Measurements from ENCODE around the gene RBM5. TPM values are rescaled to one million over a fixed set of nuclear protein-coding genes. Genes with fewer than 3 reads are reported as not detected.

The RBM5 gene
- 100 to 1,000 TPM; 151 to 222 TPM for total RNA-seq
- 100 to 1,000 TPM in 1 of 2 donors, 10 to 100 TPM in 1; 21.0 to 164 TPM for polyA plus RNA-seq
- long read RNA-seq, donor 1, transcript RBM5-201 (25 exons, 3,188 nt): minor isoform, 9 of 74 reads
- long read RNA-seq, donor 1, transcript RBM5-214 (5 exons, 2,716 nt): major isoform, 11 of 74 reads
- long read RNA-seq, donor 1, partial matches to known transcripts: 26 of 74 reads
- long read RNA-seq, donor 1, other reads (novel, unspliced or antisense): 28 of 74 reads
- long read RNA-seq, donor 2, transcript RBM5-214 (5 exons, 2,716 nt): minor isoform, 7 of 66 reads
- long read RNA-seq, donor 2, transcript RBM5-201 (25 exons, 3,188 nt): major isoform, 14 of 66 reads
- long read RNA-seq, donor 2, partial matches to known transcripts: 20 of 66 reads
- long read RNA-seq, donor 2, other reads (novel, unspliced or antisense): 25 of 66 reads

GRCh38 chr3:50088725-50089608 is at the start of gene RBM5:
Gene RBM5 (plus strand): TSS chr3:50088919. CDS start chr3:50090435, 1,516 bp downstream.
- intact Hi-C loops (cut with DNase I): no loop called here
- WGBS, 2 donors: 0% methylated on average over 61 of the region's 61 CpGs

GRCh38 chr3:50044976-50045375 is 43.7 kb upstream of the RBM5 start:
- DNase-seq: no peak
- Histone ChIP-seq H3K27me3 (ENCODE audit: control insufficient read depth in 1 of 2, insufficient read depth in 2 of 2, low read length in 1 of 2) (no peaks in the 10 kb centered on the region), H3K4me1 (ENCODE audit: control insufficient read depth in 1 of 2, insufficient read depth in 2 of 2, low read length in 2 of 2) (no peaks in the 10 kb centered on the region), H3K4me3 (ENCODE audit: low read length in 2 of 2) (no peak overlapping the region), H3K36me3 (ENCODE audit: control insufficient read depth in 1 of 2, insufficient read depth in 2 of 2, low read length in 1 of 2) (no peaks in the 10 kb centered on the region), H3K9me3 (ENCODE audit: control insufficient read depth, low read length) (no peaks in the 10 kb centered on the region), H3K27ac (ENCODE audit: low read depth in 1 of 2, low read length in 2 of 2) (no peak overlapping the region)
- intact Hi-C loops (cut with DNase I): no loop called here
- no peak for ATAC-seq (ENCODE audit: low FRiP score)
- WGBS, 2 donors: 89% methylated on average over 1 of the region's 1 CpG

More at GRCh38 chr3:50088725-50089608, at the start of gene RBM5:
- H3K4me1 ChIP-seq (ENCODE audit: control insufficient read depth in 1 of 2, insufficient read depth in 2 of 2, low read length in 2 of 2): peaks cover 5 to 8% of the 10 kb centered on the region in 2 donors
- ATAC-seq (ENCODE audit: low FRiP score) (peak; percentile 99), DNase-seq (peak; percentile 97)
- peak within 1 kb of the TSS; percentile 71 to 95 for H3K27ac ChIP-seq (ENCODE audit: low read depth in 1 of 2, low read length in 2 of 2)
- H3K4me3 ChIP-seq (ENCODE audit: low read length in 2 of 2): peak within 1 kb of the TSS; percentile 78 to 88
- H3K36me3 ChIP-seq (ENCODE audit: control insufficient read depth in 1 of 2, insufficient read depth in 2 of 2, low read length in 1 of 2): peaks cover 4% of the 10 kb centered on the region in 2 donors
- no peaks in the 10 kb centered on the region for H3K27me3 ChIP-seq (ENCODE audit: control insufficient read depth in 1 of 2, insufficient read depth in 2 of 2, low read length in 1 of 2)
- H3K9me3 ChIP-seq (ENCODE audit: control insufficient read depth, low read length): no peaks in the 10 kb centered on the region

- peaks cover 0 to 1% of the 10 kb centered on the region in 2 donors for H3K36me3 ChIP-seq (ENCODE audit: control insufficient read depth in 1 of 2, insufficient read depth in 2 of 2, low read length in 1 of 2)
- H3K9me3 ChIP-seq (ENCODE audit: control insufficient read depth, low read length): no peaks in the 10 kb centered on the region
- H3K4me1 ChIP-seq (ENCODE audit: control insufficient read depth in 1 of 2, insufficient read depth in 2 of 2, low read length in 2 of 2): no peaks in the 10 kb centered on the region
- WGBS, 2 donors: 92 to 94% methylated on average over 4 of the region's 4 CpGs
- ATAC-seq (ENCODE audit: low FRiP score) (no peak), DNase-seq (no peak)
- H3K4me3 ChIP-seq (ENCODE audit: low read length in 2 of 2): no peak overlapping the region
- no peaks in the 10 kb centered on the region for H3K27me3 ChIP-seq (ENCODE audit: control insufficient read depth in 1 of 2, insufficient read depth in 2 of 2, low read length in 1 of 2)
- intact Hi-C loops (cut with DNase I): no loop called here
- H3K27ac ChIP-seq (ENCODE audit: low read depth in 1 of 2, low read length in 2 of 2): no peak overlapping the region
Measured at GRCh38 chr3:50047426-50047825, 41.3 kb upstream of the RBM5 start.

GRCh38 chr3:50050361-50050760 is 38.4 kb upstream of the RBM5 start:
- H3K9me3 ChIP-seq (ENCODE audit: control insufficient read depth, low read length): no peaks in the 10 kb centered on the region
- no peaks in the 10 kb centered on the region for H3K27me3 ChIP-seq (ENCODE audit: control insufficient read depth in 1 of 2, insufficient read depth in 2 of 2, low read length in 1 of 2)
- no peak overlapping the region for H3K27ac ChIP-seq (ENCODE audit: low read depth in 1 of 2, low read length in 2 of 2)
- ATAC-seq (ENCODE audit: low FRiP score): no peak
- no peaks in the 10 kb centered on the region for H3K4me1 ChIP-seq (ENCODE audit: control insufficient read depth in 1 of 2, insufficient read depth in 2 of 2, low read length in 2 of 2)
- DNase-seq: no peak
- intact Hi-C loops (cut with DNase I): no loop called here
- no peak overlapping the region for H3K4me3 ChIP-seq (ENCODE audit: low read length in 2 of 2)
- H3K36me3 ChIP-seq (ENCODE audit: control insufficient read depth in 1 of 2, insufficient read depth in 2 of 2, low read length in 1 of 2): peaks cover 2 to 4% of the 10 kb centered on the region in 2 donors

GRCh38 chr3:50057756-50058155 is 31.0 kb upstream of the RBM5 start:
- DNase-seq (no peak), ATAC-seq (ENCODE audit: low FRiP score) (no peak)
- 95 to 96% methylated on average over 6 of the region's 6 CpGs for WGBS, 2 donors
- Histone ChIP-seq H3K4me3 (ENCODE audit: low read length in 2 of 2) (no peak overlapping the region), H3K27ac (ENCODE audit: low read depth in 1 of 2, low read length in 2 of 2) (no peak overlapping the region), H3K4me1 (ENCODE audit: control insufficient read depth in 1 of 2, insufficient read depth in 2 of 2, low read length in 2 of 2) (no peaks in the 10 kb centered on the region), H3K36me3 (ENCODE audit: control insufficient read depth in 1 of 2, insufficient read depth in 2 of 2, low read length in 1 of 2) (peaks cover 11 to 15% of the 10 kb centered on the region in 2 donors), H3K9me3 (ENCODE audit: control insufficient read depth, low read length) (no peaks in the 10 kb centered on the region), H3K27me3 (ENCODE audit: control insufficient read depth in 1 of 2, insufficient read depth in 2 of 2, low read length in 1 of 2) (no peaks in the 10 kb centered on the region)
- intact Hi-C loops (cut with DNase I): no loop called here

GRCh38 chr3:50068134-50068533 is 20.6 kb upstream of the RBM5 start:
- ATAC-seq (ENCODE audit: low FRiP score) (no peak), DNase-seq (no peak)
- no peaks in the 10 kb centered on the region for H3K9me3 ChIP-seq (ENCODE audit: control insufficient read depth, low read length)
- WGBS, 2 donors: 64 to 73% methylated on average over 2 of the region's 2 CpGs
- no peaks in the 10 kb centered on the region for H3K27me3 ChIP-seq (ENCODE audit: control insufficient read depth in 1 of 2, insufficient read depth in 2 of 2, low read length in 1 of 2)
- H3K4me1 ChIP-seq (ENCODE audit: control insufficient read depth in 1 of 2, insufficient read depth in 2 of 2, low read length in 2 of 2): no peaks in the 10 kb centered on the region
- no peak overlapping the region for H3K4me3 ChIP-seq (ENCODE audit: low read length in 2 of 2)
- intact Hi-C loops (cut with DNase I): no loop called here
- no peak overlapping the region for H3K27ac ChIP-seq (ENCODE audit: low read depth in 1 of 2, low read length in 2 of 2)
- peaks cover 4 to 8% of the 10 kb centered on the region in 2 donors for H3K36me3 ChIP-seq (ENCODE audit: control insufficient read depth in 1 of 2, insufficient read depth in 2 of 2, low read length in 1 of 2)

GRCh38 chr3:50078091-50078490 is 10.6 kb upstream of the RBM5 start:
- 94 to 99% methylated on average over 1 of the region's 1 CpG for WGBS, 2 donors
- H3K9me3 ChIP-seq (ENCODE audit: control insufficient read depth, low read length): no peaks in the 10 kb centered on the region
- H3K4me3 ChIP-seq (ENCODE audit: low read length in 2 of 2): no peak overlapping the region
- intact Hi-C loops (cut with DNase I): no loop called here
- no peak for ATAC-seq (ENCODE audit: low FRiP score)
- H3K36me3 ChIP-seq (ENCODE audit: control insufficient read depth in 1 of 2, insufficient read depth in 2 of 2, low read length in 1 of 2): peaks cover 2 to 4% of the 10 kb centered on the region in 2 donors
- H3K27me3 ChIP-seq (ENCODE audit: control insufficient read depth in 1 of 2, insufficient read depth in 2 of 2, low read length in 1 of 2): no peaks in the 10 kb centered on the region
- H3K4me1 ChIP-seq (ENCODE audit: control insufficient read depth in 1 of 2, insufficient read depth in 2 of 2, low read length in 2 of 2): no peaks in the 10 kb centered on the region
- no peak overlapping the region for H3K27ac ChIP-seq (ENCODE audit: low read depth in 1 of 2, low read length in 2 of 2)
- no peak for DNase-seq

GRCh38 chr3:50078622-50079021 is 10.1 kb upstream of the RBM5 start:
- no peaks in the 10 kb centered on the region for H3K9me3 ChIP-seq (ENCODE audit: control insufficient read depth, low read length)
- H3K27me3 ChIP-seq (ENCODE audit: control insufficient read depth in 1 of 2, insufficient read depth in 2 of 2, low read length in 1 of 2): no peaks in the 10 kb centered on the region
- peaks cover 2 to 4% of the 10 kb centered on the region in 2 donors for H3K36me3 ChIP-seq (ENCODE audit: control insufficient read depth in 1 of 2, insufficient read depth in 2 of 2, low read length in 1 of 2)
- H3K4me1 ChIP-seq (ENCODE audit: control insufficient read depth in 1 of 2, insufficient read depth in 2 of 2, low read length in 2 of 2): no peaks in the 10 kb centered on the region
- no peak overlapping the region for H3K27ac ChIP-seq (ENCODE audit: low read depth in 1 of 2, low read length in 2 of 2)
- intact Hi-C loops (cut with DNase I): no loop called here
- ATAC-seq (ENCODE audit: low FRiP score): no peak
- 49 to 70% methylated on average over 1 of the region's 1 CpG for WGBS, 2 donors
- DNase-seq: no peak
- no peak overlapping the region for H3K4me3 ChIP-seq (ENCODE audit: low read length in 2 of 2)
